GM23338 (cell line): Measurements from ENCODE around the gene TRIM45. TPM values are rescaled to one million over a fixed set of nuclear protein-coding genes. Genes with fewer than 3 reads are reported as not detected.
A peak's percentile ranks its signal among the peaks of the same experiment; 100 is the strongest.

Experiments
- ATAC-seq: fragments of 200-7000 bp; cut with Tn5 transposase; 3 replicates; pipeline ENCODE4 v1.9.1; 2020
- DNase-seq: peaks from one replicate; pipeline ENCODE4 v3.0.0-alpha.2; 2015; ENCODE audit warnings: low spot score
- H2AFZ ChIP-seq: fragments of 200-600 bp; sonication (generic); 2 replicates; pipeline ENCODE4 v1.8.0; 2016; ENCODE audit warnings: antibody characterized with exemption, mild to moderate bottlenecking, moderate library complexity
- H3F3A ChIP-seq: fragments of 200-600 bp; sonication (generic); replicated peaks from 2 replicates; pipeline ENCODE4 v1.8.0; 2017; ENCODE audit warnings: antibody characterized with exemption, mixed run types, low read depth
- H3K27ac ChIP-seq: fragments of 200-600 bp; sonication (generic); 2 replicates; pipeline ENCODE4 v1.6.1; 2016; ENCODE audit warnings: low read depth
- H3K27me3 ChIP-seq: fragments of 200-600 bp; sonication (generic); 2 replicates; pipeline ENCODE4 v1.8.0; 2016; ENCODE audit warnings: mild to moderate bottlenecking, mixed run types, moderate library complexity; ENCODE audit not compliant: insufficient read depth
- H3K36me3 ChIP-seq: fragments of 200-600 bp; sonication (generic); 2 replicates; pipeline ENCODE4 v1.8.0; 2016; ENCODE audit warnings: mild to moderate bottlenecking; ENCODE audit not compliant: insufficient read depth
- H3K4me1 ChIP-seq: fragments of 200-600 bp; sonication (generic); 2 replicates; pipeline ENCODE4 v1.8.0; 2016; ENCODE audit warnings: mild to moderate bottlenecking, moderate library complexity; ENCODE audit not compliant: insufficient read depth
- H3K4me2 ChIP-seq: fragments of 200-600 bp; sonication (generic); 2 replicates; pipeline ENCODE4 v1.7.1; 2017; ENCODE audit warnings: mixed run types
- H3K4me3 ChIP-seq: fragments of 200-600 bp; sonication (generic); 2 replicates; pipeline ENCODE4 v1.6.1; 2016; ENCODE audit warnings: mixed run types
- H3K79me2 ChIP-seq: fragments of 200-600 bp; sonication (generic); replicated peaks from 2 replicates; pipeline ENCODE4 v1.8.0; 2017; ENCODE audit warnings: mild to moderate bottlenecking; ENCODE audit not compliant: insufficient read depth
- H3K9me2 ChIP-seq: fragments of 200-600 bp; sonication (generic); 2 replicates; pipeline ENCODE4 v1.8.0; 2017; ENCODE audit not compliant: insufficient read depth
- H4K20me1 ChIP-seq: fragments of 200-600 bp; sonication (generic); replicated peaks from 2 replicates; pipeline ENCODE4 v1.8.0; 2017; ENCODE audit warnings: mild to moderate bottlenecking; ENCODE audit not compliant: insufficient read depth
- H3K27ac Mint-ChIP-seq: 2 replicates; pipeline ENCODE4 v1.8.0; 2020; ENCODE audit warnings: inconsistent platforms, mild to moderate bottlenecking, moderate library complexity, mixed read lengths
- H3K27me3 Mint-ChIP-seq: 3 replicates; pipeline ENCODE4 v1.8.0; 2022; ENCODE audit warnings: low read depth, mild to moderate bottlenecking, moderate library complexity, mixed read lengths, inconsistent platforms; ENCODE audit not compliant: insufficient read depth, poor library complexity
- H3K36me3 Mint-ChIP-seq: 3 replicates; pipeline ENCODE4 v1.8.0; 2021; ENCODE audit warnings: low read depth, mild to moderate bottlenecking, inconsistent platforms, moderate library complexity, mixed read lengths
- H3K4me1 Mint-ChIP-seq: 3 replicates; pipeline ENCODE4 v1.8.0; 2020; ENCODE audit warnings: mild to moderate bottlenecking, inconsistent platforms, mixed read lengths
- H3K4me3 Mint-ChIP-seq: 3 replicates; pipeline ENCODE4 v1.8.0; 2021; ENCODE audit warnings: moderate library complexity, mild to moderate bottlenecking, inconsistent platforms, mixed read lengths
- H3K9me3 Mint-ChIP-seq: 3 replicates; pipeline ENCODE4 v1.8.0; 2020; ENCODE audit warnings: moderate library complexity, mild to moderate bottlenecking, inconsistent platforms, mixed read lengths
- EZH2phosphoT487 ChIP-seq: fragments of 200-600 bp; sonication (generic); IDR thresholded peaks from one replicate; pipeline ENCODE4 v1.8.1; 2018; ENCODE audit warnings: antibody characterized with exemption; ENCODE audit not compliant: unreplicated experiment
- POLR2AphosphoS5 ChIP-seq: IDR thresholded peaks from 2 replicates; pipeline ENCODE4 v1.6.1; 2016; ENCODE audit warnings: antibody characterized with exemption, low read depth
- REST ChIP-seq: IDR thresholded peaks from one replicate; pipeline ENCODE4 v1.6.1; 2018; ENCODE audit warnings: antibody characterized with exemption; ENCODE audit not compliant: unreplicated experiment
- ZNF114 ChIP-seq: fragments of 250-450 bp; sonication (Bioruptor Pico); IDR thresholded peaks from 2 replicates; pipeline ENCODE4 v1.5.0; 2020; ENCODE audit warnings: mild to moderate bottlenecking, moderate library complexity
- ZNF331 ChIP-seq: fragments of 250-450 bp; sonication (Bioruptor Pico); IDR thresholded peaks from 2 replicates; pipeline ENCODE4 v1.5.0; 2020; ENCODE audit warnings: low read depth, mild to moderate bottlenecking, moderate library complexity
- polyA plus RNA-seq: library from polyadenylated mRNA; unstranded; fragments of >200 nt; fragmentation: Nextera tagmentation; extraction: Ambion mirVana; gene quantifications from 2 replicates; pipeline ENCODE4 v1.2.1, GENCODE V29; 2016
- total RNA-seq: library from RNA; depleted of rRNA; stranded (reverse); fragments of >200 nt; shearing (Covaris generic); gene quantifications from 2 replicates; pipeline ENCODE4 v1.2.3, GENCODE V29; 2014

Gene TRIM45
- total and polyA plus RNA-seq, 2 experiments from 2014 or later, result 8.8 to 15.0 TPM

- TF ChIP-seq ZNF331 (no peak), ZNF114 (CRISPR knock-in tag) (peak; percentile 10; the same call in 1 of the 2 replicates), POLR2AphosphoS5 (peak; percentile 77)
Observed at GRCh38 chr1:117121589-117122329, at the start of gene TRIM45 (continued).

- peak; percentile 30 for ATAC-seq
- Histone ChIP-seq H3K4me2 (0 out of 2 replicates have a peak overlapping the region, but pooled peaks have one; percentile 7), H3F3A (no peaks in the 10 kb centered on the region)
Observed at GRCh38 chr1:117169871-117170596, 48.5 kb upstream of the TRIM45 start.

More at GRCh38 chr1:117169871-117170596, 48.5 kb upstream of the TRIM45 start:
- 0 out of 3 replicates have a peak, but pooled peaks cover 2% of the 10 kb centered on the region for H3K36me3 Mint-ChIP-seq
- peaks cover 2% of the 10 kb centered on the region for H3K27me3 Mint-ChIP-seq
- no peak overlapping the region for H3K4me3 ChIP-seq
- peak overlapping the region; percentile 82 for H3K27ac ChIP-seq
- H3K27ac Mint-ChIP-seq, result peak overlapping the region; percentile 47; the same call in 1 of the 2 replicates
- peaks cover 20% of the 10 kb centered on the region for H3K4me1 Mint-ChIP-seq
- no peak overlapping the region for H3K4me3 Mint-ChIP-seq
- TF ChIP-seq EZH2phosphoT487 (no peak), REST (no peak)
- H3K9me2 ChIP-seq, result 0 out of 2 replicates have a peak, but pooled peaks cover 4% of the 10 kb centered on the region
- H3K79me2 ChIP-seq, result no peaks in the 10 kb centered on the region
- DNase-seq, result peak; percentile 62
- H3K4me1 ChIP-seq, result peaks cover 3% of the 10 kb centered on the region
- no peak overlapping the region for H2AFZ ChIP-seq
- no peaks in the 10 kb centered on the region for H3K36me3 ChIP-seq
- no peaks in the 10 kb centered on the region for H3K9me3 Mint-ChIP-seq
- H3K27me3 ChIP-seq, result no peaks in the 10 kb centered on the region
- no peaks in the 10 kb centered on the region for H4K20me1 ChIP-seq
